Hepatocyte (in vitro differentiated cells): ENCODE data around the gene ERBB4.

Experiments used
- CTCF ChIP-seq: fragments of 200-600 bp; sonication (generic); IDR thresholded peaks from 2 replicates; pipeline ENCODE4 v1.5.1; 2016; ENCODE audit warnings: antibody characterized with exemption, mild to moderate bottlenecking; ENCODE audit not compliant: poor library complexity
- EZH2 ChIP-seq: fragments of 200-600 bp; sonication (generic); IDR thresholded peaks from 2 replicates; pipeline ENCODE4 v1.6.1; 2016; ENCODE audit warnings: antibody characterized with exemption, mild to moderate bottlenecking, borderline replicate concordance
- EZH2phosphoT487 ChIP-seq: fragments of 200-600 bp; sonication (generic); IDR thresholded peaks from one replicate; pipeline ENCODE4 v1.6.1; 2018; ENCODE audit warnings: antibody characterized with exemption, mild to moderate bottlenecking, low read depth, moderate library complexity; ENCODE audit not compliant: unreplicated experiment, severe bottlenecking

- no peak for TF ChIP-seq EZH2
- no peak for TF ChIP-seq CTCF
- no peak for TF ChIP-seq EZH2phosphoT487
These were observed 1208.7 kb downstream of the ERBB4 start for GRCh38 chr2:211329882-211330281.
